GM12878 (cell line): ENCODE data around the gene ANAPC7. TPM values are rescaled to one million over a fixed set of nuclear protein-coding genes. Genes with fewer than 3 reads are reported as not detected.
A peak's percentile ranks its signal among the peaks of the same experiment; 100 is the strongest.

ENCODE experiments used
- ATAC-seq: fragments of 200-7000 bp; cut with Tn5 transposase; 3 replicates; pipeline ENCODE4 v1.9.1; 2020; ENCODE audit warnings: mild to moderate bottlenecking, moderate library complexity
- BruUV-seq: library from RNA; stranded (reverse); fragments of 400-500 nt; replicated peaks from 2 replicates; lab custom pipeline; 2021; lab: Mats Ljungman, UMichigan
- CTCF ChIA-PET: fragments of 300-600 bp; sonication (Branson Sonifier 250); formaldehyde crosslinking; extraction: SDS; loops from one replicate; lab custom pipeline; 2021; ENCODE audit warnings: inconsistent platforms; lab: Yijun Ruan, JAX
- POLR2A ChIA-PET: fragments of 350-600 bp; formaldehyde crosslinking; extraction: SDS; loops from one replicate; lab custom pipeline; 2021; ENCODE audit warnings: inconsistent platforms; lab: Charles Lee
- RAD21 ChIA-PET: fragments of 300-600 bp; sonication (Branson Sonifier 250); formaldehyde crosslinking; loops from one replicate; lab custom pipeline; 2023; ENCODE audit warnings: antibody characterized with exemption; ENCODE audit not compliant: unreplicated experiment; lab: Charles Lee
- SMC1A ChIA-PET: fragments of 300-600 bp; sonication (Branson Sonifier 250); formaldehyde crosslinking; loops from one replicate; lab custom pipeline; 2023; ENCODE audit not compliant: unreplicated experiment, uncharacterized antibody; lab: Charles Lee
- DNase-seq: peaks from one replicate; pipeline ENCODE4 v3.0.0-alpha.2; 2011; ENCODE audit warnings: low read depth, low spot score
- FAIRE-seq: peaks from 3 replicates; lab custom pipeline; 2011; peaks lifted over from hg19 to GRCh38; lab: Jason Lieb, UNC
- H2AFZ ChIP-seq: 2 replicates; pipeline ENCODE4 v1.6.0; 2011; ENCODE audit warnings: low read depth, low read length, control low read depth; ENCODE audit not compliant: control insufficient read depth
- H3K27ac ChIP-seq: 2 replicates; pipeline ENCODE4 v1.5.1; 2011; ENCODE audit warnings: control low read depth; ENCODE audit not compliant: control insufficient read depth, insufficient read depth
- H3K27me3 ChIP-seq, 2 experiments: replicated peaks in 1 of 2; 2 replicates each; pipeline versions ENCODE4 v1.6.0 to v1.6.1; 2011; ENCODE audit warnings: low read length in 1 of 2; ENCODE audit not compliant: control insufficient read depth in 2 of 2, insufficient read depth in 2 of 2
- H3K36me3 ChIP-seq, 2 experiments: 2 replicates each; pipeline ENCODE4 v1.5.1; 2011; ENCODE audit warnings: low read length in 1 of 2; ENCODE audit not compliant: control insufficient read depth in 2 of 2, insufficient read depth in 2 of 2
- H3K4me1 ChIP-seq: 2 replicates; pipeline ENCODE4 v1.6.1; 2011; ENCODE audit warnings: mild to moderate bottlenecking, low read length, moderate library complexity, mixed read lengths; ENCODE audit not compliant: control insufficient read depth, insufficient read depth
- H3K4me2 ChIP-seq: 2 replicates; pipeline ENCODE4 v1.6.0; 2011; ENCODE audit warnings: control low read depth; ENCODE audit not compliant: control insufficient read depth, insufficient read depth
- H3K4me3 ChIP-seq: fragments of 200-600 bp; sonication (generic); 2 replicates; pipeline ENCODE4 v1.5.1; 2016
- H3K79me2 ChIP-seq: 2 replicates; pipeline ENCODE4 v1.6.0; 2011; ENCODE audit warnings: low read length; ENCODE audit not compliant: control insufficient read depth, insufficient read depth
- H3K9ac ChIP-seq: 2 replicates; pipeline ENCODE4 v1.8.0; 2011; ENCODE audit warnings: low read length, control low read depth, mixed read lengths; ENCODE audit not compliant: control insufficient read depth, insufficient read depth
- H3K9me3 ChIP-seq: replicated peaks from 3 replicates; pipeline ENCODE4 v1.5.1; 2011; ENCODE audit warnings: mild to moderate bottlenecking, low read length; ENCODE audit not compliant: control insufficient read depth, insufficient read depth
- H4K20me1 ChIP-seq: 2 replicates; pipeline ENCODE4 v1.6.0; 2011; ENCODE audit not compliant: control insufficient read depth, insufficient read depth
- PAX8 ChIP-seq: fragments of 450-650 bp; IDR thresholded peaks from 2 replicates; pipeline ENCODE4 v1.6.1; 2017; ENCODE audit warnings: mild to moderate bottlenecking, moderate library complexity
- RAD51 ChIP-seq: fragments of 450-650 bp; IDR thresholded peaks from 2 replicates; pipeline ENCODE4 v1.6.1; 2016; ENCODE audit warnings: moderate library complexity, mild to moderate bottlenecking, inconsistent platforms
- SPI1 ChIP-seq: IDR thresholded peaks from 2 replicates; pipeline ENCODE4 v1.6.1; 2011; ENCODE audit warnings: low read depth, mild to moderate bottlenecking, low read length, moderate library complexity, borderline replicate concordance; ENCODE audit not compliant: insufficient read depth
- SUZ12 ChIP-seq: fragments of 200-600 bp; sonication (generic); IDR thresholded peaks from one replicate; pipeline ENCODE4 v1.6.1; 2018; ENCODE audit warnings: antibody characterized with exemption, mild to moderate bottlenecking; ENCODE audit not compliant: unreplicated experiment
- WGBS: methylation state at CpG from one replicate; pipeline ENCODE4 v1.1.6; 2016; ENCODE audit warnings: low lambda C conversion rate; ENCODE audit not compliant: insufficient replicate concordance, insufficient coverage; ENCODE audit errors: missing lambda C conversion rate; 5-methylcytosine and 5-hydroxymethylcytosine counted together
- in situ Hi-C: fragments of 300-500 bp; cut with MboI; formaldehyde crosslinking; loops from 9 replicates; pipeline ENCODE4 v1.14.3; 2018; ENCODE audit warnings: mixed read lengths
- intact Hi-C: fragments of 100-400 bp; cut with micrococcal nuclease; formaldehyde crosslinking; loops from one replicate; pipeline ENCODE4 v1.14.2; 2022; ENCODE audit not compliant: unreplicated experiment
- polyA plus RNA-seq, 11 experiments: library from polyadenylated mRNA; depleted of rRNA in 4 of 11; unstranded in 6 of 11; stranded (reverse) in 5 of 11; fragments of >200 nt; fragmentation: Nextera tagmentation in 4 of 11; fragmentation: Illumina TruSeq in 1 of 11; extraction: Ambion mirVana in 4 of 11; extraction: Trizol in 1 of 11; gene quantifications; 1 replicate in 1 of 11; 2 replicates in 10 of 11; pipeline versions ENCODE4 v1.2.1 to v1.2.3, GENCODE V29; 2011 to 2016; ENCODE audit warnings: inconsistent platforms in 2 of 11, missing spikeins in 2 of 11, low read depth in 1 of 11
- total RNA-seq, 4 experiments: library from RNA; depleted of rRNA in 3 of 4; stranded (reverse); fragments of >200 nt in 3 of 4; fragmentation: Illumina TruSeq in 1 of 4; extraction: Trizol in 1 of 4; gene quantifications; 2 replicates each; pipeline versions ENCODE4 v1.2.1 to v1.2.3, GENCODE V29; 2013 to 2021
- TF ChIP-seq, protein P1 (sequence below): fragments of 450-650 bp; IDR thresholded peaks from 2 replicates; pipeline ENCODE4 v1.6.1; 2017; ENCODE audit warnings: mild to moderate bottlenecking, moderate library complexity

ANAPC7 gene
- total and polyA plus RNA-seq, 10 of the 15 experiments (the other 5 are each of a cell fraction or from before 2014, with no cell fraction given): 24.5 to 77.9 (median 58.6) TPM

DNA sequence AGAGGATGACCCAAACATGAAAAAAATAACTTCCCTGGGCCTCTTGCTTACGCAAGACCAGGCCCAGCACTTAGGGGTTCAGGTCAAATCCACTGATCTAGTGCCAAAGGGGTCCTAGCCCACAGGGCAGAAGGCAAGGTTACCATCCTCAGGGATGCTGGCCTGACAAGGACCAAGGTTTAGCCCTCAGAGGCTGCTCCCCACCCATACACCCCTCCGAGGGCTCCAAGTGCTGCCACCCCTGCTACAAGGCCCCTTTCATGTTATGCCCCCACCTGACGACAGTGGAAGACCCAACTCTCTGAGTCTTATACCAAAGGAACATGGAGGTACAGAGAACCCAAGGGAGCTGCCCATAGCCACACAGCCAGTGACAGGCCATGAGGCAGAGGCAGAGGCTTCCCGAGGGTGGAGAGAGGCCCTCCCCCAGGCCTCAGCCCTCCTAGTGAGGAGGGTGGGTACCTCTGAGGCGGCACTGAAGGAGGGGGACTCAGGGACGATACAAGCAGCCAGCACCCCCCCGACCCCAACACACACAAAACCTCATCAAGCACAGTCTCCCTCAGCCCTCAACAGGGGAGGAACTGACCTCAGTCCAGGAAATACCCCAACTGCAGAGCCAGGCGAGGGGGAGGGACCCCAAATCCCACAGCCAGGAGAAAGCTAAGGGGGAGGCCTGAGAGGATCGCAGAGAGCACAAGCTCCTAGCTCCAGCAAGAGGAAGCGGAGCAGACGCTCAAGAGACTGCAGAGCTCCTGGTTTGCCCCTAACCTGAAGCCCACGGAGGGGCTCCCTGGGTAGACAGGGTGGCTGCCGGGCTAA, 37.0 kb downstream of the ANAPC7 start:
- Histone ChIP-seq H3K27ac (no peak overlapping the region), H2AFZ (peak overlapping the region; percentile 17), H3K4me3 (no peak overlapping the region), H3K9ac (no peak overlapping the region), H3K9me3 (no peaks in the 10 kb centered on the region), H3K4me2 (no peak overlapping the region), H3K36me3 (peaks cover 4 to 8% of the 10 kb centered on the region in 2 experiments), H3K27me3 (no peaks in the 10 kb centered on the region), H4K20me1 (no peaks in the 10 kb centered on the region), H3K4me1 (peaks cover 14% of the 10 kb centered on the region), H3K79me2 (no peaks in the 10 kb centered on the region)
- BruUV-seq: no TSS peak
- FAIRE-seq (no peak), DNase-seq (no peak), ATAC-seq (no peak)
- ChIA-PET SMC1A (interaction anchor here (4.2 kb wide), 1 partner anchor 14 kb away, joined by 13 read pairs; no protein-coding TSS in a partner anchor), RAD21 (no interaction called here), POLR2A (no interaction called here), CTCF (no interaction called here)
- intact Hi-C loops: no loop called here
- peak; percentile 49; the same call in 1 of the 2 replicates for TF ChIP-seq SPI1
- no peak for TF ChIP-seq RAD51
- TF ChIP-seq PAX8: no peak
- no peak for TF ChIP-seq SUZ12
- TF ChIP-seq, protein P1, sequence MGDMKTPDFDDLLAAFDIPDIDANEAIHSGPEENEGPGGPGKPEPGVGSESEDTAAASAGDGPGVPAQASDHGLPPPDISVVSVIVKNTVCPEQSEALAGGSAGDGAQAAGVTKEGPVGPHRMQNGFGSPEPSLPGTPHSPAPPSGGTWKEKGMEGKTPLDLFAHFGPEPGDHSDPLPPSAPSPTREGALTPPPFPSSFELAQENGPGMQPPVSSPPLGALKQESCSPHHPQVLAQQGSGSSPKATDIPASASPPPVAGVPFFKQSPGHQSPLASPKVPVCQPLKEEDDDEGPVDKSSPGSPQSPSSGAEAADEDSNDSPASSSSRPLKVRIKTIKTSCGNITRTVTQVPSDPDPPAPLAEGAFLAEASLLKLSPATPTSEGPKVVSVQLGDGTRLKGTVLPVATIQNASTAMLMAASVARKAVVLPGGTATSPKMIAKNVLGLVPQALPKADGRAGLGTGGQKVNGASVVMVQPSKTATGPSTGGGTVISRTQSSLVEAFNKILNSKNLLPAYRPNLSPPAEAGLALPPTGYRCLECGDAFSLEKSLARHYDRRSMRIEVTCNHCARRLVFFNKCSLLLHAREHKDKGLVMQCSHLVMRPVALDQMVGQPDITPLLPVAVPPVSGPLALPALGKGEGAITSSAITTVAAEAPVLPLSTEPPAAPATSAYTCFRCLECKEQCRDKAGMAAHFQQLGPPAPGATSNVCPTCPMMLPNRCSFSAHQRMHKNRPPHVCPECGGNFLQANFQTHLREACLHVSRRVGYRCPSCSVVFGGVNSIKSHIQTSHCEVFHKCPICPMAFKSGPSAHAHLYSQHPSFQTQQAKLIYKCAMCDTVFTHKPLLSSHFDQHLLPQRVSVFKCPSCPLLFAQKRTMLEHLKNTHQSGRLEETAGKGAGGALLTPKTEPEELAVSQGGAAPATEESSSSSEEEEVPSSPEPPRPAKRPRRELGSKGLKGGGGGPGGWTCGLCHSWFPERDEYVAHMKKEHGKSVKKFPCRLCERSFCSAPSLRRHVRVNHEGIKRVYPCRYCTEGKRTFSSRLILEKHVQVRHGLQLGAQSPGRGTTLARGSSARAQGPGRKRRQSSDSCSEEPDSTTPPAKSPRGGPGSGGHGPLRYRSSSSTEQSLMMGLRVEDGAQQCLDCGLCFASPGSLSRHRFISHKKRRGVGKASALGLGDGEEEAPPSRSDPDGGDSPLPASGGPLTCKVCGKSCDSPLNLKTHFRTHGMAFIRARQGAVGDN: no peak
- 65% methylated on average over 13 of the region's 13 CpGs for WGBS
- in situ Hi-C loops: no loop called here
